Sigmoid colon (tissue), 7 donors: ENCODE results near the gene HADHA. TPM values are rescaled to one million over a fixed set of nuclear protein-coding genes. Genes with fewer than 3 reads are reported as not detected.

Experiments
- DNase-seq: peaks from one replicate; pipeline ENCODE4 v3.0.0-alpha.2; 2019
- H3K27ac ChIP-seq, 4 donors: fragments of 200-600 bp; sonication (generic); one replicate each; pipeline ENCODE4 v1.5.1; 2016 to 2019; ENCODE audit warnings: mild to moderate bottlenecking in 1 of 4
- H3K27me3 ChIP-seq, 3 donors: fragments of 200-600 bp; sonication (generic); one replicate each; pipeline ENCODE4 v1.5.1; 2019; ENCODE audit warnings: mild to moderate bottlenecking in 1 of 3
- H3K36me3 ChIP-seq, 4 donors: fragments of 200-600 bp; sonication (generic); one replicate each; pipeline ENCODE4 v1.5.1; 2016 to 2019
- H3K4me1 ChIP-seq, 4 donors: fragments of 200-600 bp; sonication (generic); one replicate each; pipeline ENCODE4 v1.5.1; 2017 to 2019
- H3K4me3 ChIP-seq, 4 donors: fragments of 200-600 bp; sonication (generic); one replicate each; pipeline ENCODE4 v1.5.1; 2017 to 2019; ENCODE audit warnings: mild to moderate bottlenecking in 2 of 4, moderate library complexity in 1 of 4
- H3K9me3 ChIP-seq, 4 donors: fragments of 200-600 bp in 3 of 4; sonication (generic) in 3 of 4; one replicate each; pipeline versions ENCODE4 v1.5.1 to v1.6.1; 2013 to 2019
- EP300 ChIP-seq, 4 donors: sonication (generic); formaldehyde crosslinking; IDR thresholded peaks; one replicate each; pipeline ENCODE4 v1.6.1; 2017; ENCODE audit warnings: antibody characterized with exemption in 4 of 4
- POLR2A ChIP-seq, 2 donors: fragments of 450-650 bp; IDR thresholded peaks; one replicate each; pipeline ENCODE4 v1.6.1; 2016; ENCODE audit warnings: antibody characterized with exemption in 2 of 2, mild to moderate bottlenecking in 2 of 2, moderate library complexity in 2 of 2
- POLR2AphosphoS5 ChIP-seq, 4 donors: sonication (generic); formaldehyde crosslinking; IDR thresholded peaks; one replicate each; pipeline ENCODE4 v1.6.1; 2017; ENCODE audit warnings: antibody characterized with exemption in 4 of 4
- WGBS, 2 donors: extraction: QIAGEN DNeasy Blood & Tissue Kit; methylation state at CpG; one replicate each; pipeline ENCODE4 v1.1.7; 2013; 5-methylcytosine and 5-hydroxymethylcytosine counted together
- intact Hi-C: fragments of 100-400 bp; cut with DNase I; formaldehyde crosslinking; loops from one replicate; pipeline ENCODE4 v1.15.1; 2023
- polyA plus RNA-seq, 3 donors: library from polyadenylated mRNA; stranded (reverse); fragments of 200-250 nt; gene quantifications; one replicate each; pipeline ENCODE4 v1.2.3, GENCODE V29; 2013
- total RNA-seq, 4 donors: library from RNA; depleted of rRNA; stranded (reverse); fragments of >200 nt; gene quantifications; one replicate each; pipeline ENCODE4 v1.1.0, GENCODE V29; 2016
- TF ChIP-seq, protein P1 (sequence below), 4 experiments: fragments of 450-650 bp in 3 of 4; fragments of 200-600 bp in 1 of 4; IDR thresholded peaks; one replicate each; pipeline ENCODE4 v1.5.1; 2016 to 2019; ENCODE audit warnings: antibody characterized with exemption in 4 of 4, mild to moderate bottlenecking in 3 of 4, moderate library complexity in 2 of 4
- donor health status: healthy with polysubstance abuse.
- donor health status: Bipolar disorder and iron deficiency.
- donor health status: healthy.

HADHA gene
- total RNA-seq (100 to 1,000 TPM; 110 to 137 (median 118) TPM), polyA plus RNA-seq (100 to 1,000 TPM in 2 of 3 donors, 10 to 100 TPM in 1; 96.7 to 148 (median 126) TPM)

DNA sequence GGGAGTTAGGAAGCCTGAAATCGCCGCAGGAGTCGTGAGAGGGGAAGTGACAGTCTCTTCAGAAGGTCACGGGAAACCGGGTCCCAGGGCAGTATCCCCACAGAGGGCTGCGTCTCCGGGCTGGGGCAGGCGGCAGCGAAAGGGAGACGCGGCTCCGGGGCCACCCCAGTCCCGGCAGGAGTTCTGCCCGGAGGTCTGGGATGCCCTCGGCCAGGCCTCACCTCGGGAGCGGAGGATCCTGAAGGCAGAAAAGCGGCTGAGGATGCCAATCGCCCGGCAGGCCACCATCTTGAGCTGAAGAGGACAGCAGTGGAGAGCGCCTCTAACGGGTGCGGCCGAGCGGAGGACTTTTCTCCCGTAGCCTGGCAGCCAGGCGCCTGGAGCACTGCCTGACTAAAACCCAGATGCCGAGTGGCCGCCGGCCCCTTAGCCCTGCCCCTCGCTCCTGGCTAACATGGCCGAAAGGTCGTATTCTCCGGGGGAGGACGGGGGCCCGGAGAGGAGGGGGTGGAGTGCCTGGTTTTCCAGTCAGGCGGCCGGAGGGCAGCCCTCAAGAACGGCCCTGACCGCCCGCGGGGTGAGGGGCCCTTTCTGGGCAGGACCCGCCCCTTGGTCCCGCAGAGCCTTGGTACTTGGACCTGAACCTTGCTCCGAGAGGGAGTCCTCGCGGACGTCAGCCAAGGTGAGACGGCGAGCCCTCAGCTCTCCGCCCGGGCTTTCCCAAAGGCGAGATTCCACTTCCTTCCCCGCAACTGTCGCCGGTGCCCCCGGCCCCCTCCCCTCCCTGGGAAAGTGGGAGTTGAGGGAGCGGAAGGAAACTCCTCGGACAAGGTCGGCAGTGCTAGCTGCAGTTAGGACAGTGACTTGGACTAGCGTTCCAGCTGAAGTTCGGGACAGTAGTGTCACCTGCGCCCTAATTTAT is at the start of gene HADHA, which contains the start of gene HADHB:
HADHA (minus strand) TSS at position 324 of the 922 bp plus-strand sequence; CDS start at position 288, 36 bp downstream.
HADHB (plus strand) TSS at position 631 of the 922 bp plus-strand sequence. CDS start 9,316 bp downstream, outside the sequence.
- Histone ChIP-seq H3K27ac (peak within 1 kb of the TSS; percentile 91 to 96 (median 95)), H3K9me3 (no peaks in the 10 kb centered on the region), H3K36me3 (no peaks in the 10 kb centered on the region), H3K4me3 (peak within 1 kb of the TSS; percentile 80 to 94 (median 86)), H3K4me1 (peaks cover 0 to 58% (median 47%) of the 10 kb centered on the region in 4 donors), H3K27me3 (no peaks in the 10 kb centered on the region)
- TF ChIP-seq POLR2AphosphoS5 (IDR thresholded peaks at IDR 0.05) (peak; percentile 81 to 90 (median 86)), EP300 (IDR thresholded peaks at IDR 0.05) (peak in 1 of 4 donors; percentile 27), POLR2A (IDR thresholded peaks at IDR 0.05) (peak; percentile 36 to 51)
- TF ChIP-seq, protein P1, sequence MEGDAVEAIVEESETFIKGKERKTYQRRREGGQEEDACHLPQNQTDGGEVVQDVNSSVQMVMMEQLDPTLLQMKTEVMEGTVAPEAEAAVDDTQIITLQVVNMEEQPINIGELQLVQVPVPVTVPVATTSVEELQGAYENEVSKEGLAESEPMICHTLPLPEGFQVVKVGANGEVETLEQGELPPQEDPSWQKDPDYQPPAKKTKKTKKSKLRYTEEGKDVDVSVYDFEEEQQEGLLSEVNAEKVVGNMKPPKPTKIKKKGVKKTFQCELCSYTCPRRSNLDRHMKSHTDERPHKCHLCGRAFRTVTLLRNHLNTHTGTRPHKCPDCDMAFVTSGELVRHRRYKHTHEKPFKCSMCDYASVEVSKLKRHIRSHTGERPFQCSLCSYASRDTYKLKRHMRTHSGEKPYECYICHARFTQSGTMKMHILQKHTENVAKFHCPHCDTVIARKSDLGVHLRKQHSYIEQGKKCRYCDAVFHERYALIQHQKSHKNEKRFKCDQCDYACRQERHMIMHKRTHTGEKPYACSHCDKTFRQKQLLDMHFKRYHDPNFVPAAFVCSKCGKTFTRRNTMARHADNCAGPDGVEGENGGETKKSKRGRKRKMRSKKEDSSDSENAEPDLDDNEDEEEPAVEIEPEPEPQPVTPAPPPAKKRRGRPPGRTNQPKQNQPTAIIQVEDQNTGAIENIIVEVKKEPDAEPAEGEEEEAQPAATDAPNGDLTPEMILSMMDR (IDR thresholded peaks at IDR 0.05) = peak in 3 of 4 experiments; percentile 4 to 34 (median 19)
- 0 to 1% methylated on average over 63 of the region's 63 CpGs for WGBS, 2 donors
- intact Hi-C loops = loop anchor here (2.0 to 5.0 kb wide), 3 partner anchors 54 to 103 kb away; partner anchors contain the start of genes ADGRF3 and SELENOI
- DNase-seq = peak; percentile 95

DNA sequence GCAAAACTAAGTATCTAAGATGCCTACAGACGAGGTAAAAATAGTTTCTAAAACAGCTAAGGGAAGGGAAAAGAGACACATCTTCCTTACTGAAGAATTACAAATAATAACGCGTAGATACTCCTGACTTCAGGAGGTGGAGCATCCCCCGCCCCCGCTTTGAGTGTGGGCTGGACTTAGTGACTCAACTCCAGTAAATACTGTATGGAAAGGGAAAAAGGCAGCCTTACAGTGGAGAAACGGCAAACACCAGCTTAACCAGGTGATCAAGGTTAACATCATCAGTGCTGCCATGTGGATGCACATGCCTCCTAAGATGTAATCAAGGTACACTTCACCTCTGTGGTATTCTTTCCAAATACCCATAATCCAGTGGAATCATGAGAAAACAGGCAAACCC is 48.2 kb upstream of the HADHA start:
- peaks cover 0 to 31% (median 11%) of the 10 kb centered on the region in 4 donors for H3K36me3 ChIP-seq
- WGBS, 2 donors = 75 to 83% methylated on average over 6 of the region's 6 CpGs
- H3K27me3 ChIP-seq = no peaks in the 10 kb centered on the region
- H3K4me3 ChIP-seq = no peak overlapping the region
- intact Hi-C loops = no loop called here
- TF ChIP-seq POLR2A (IDR thresholded peaks at IDR 0.05) = no peak
- TF ChIP-seq POLR2AphosphoS5 (IDR thresholded peaks at IDR 0.05) = no peak
- no peak for TF ChIP-seq EP300 (IDR thresholded peaks at IDR 0.05)
- TF ChIP-seq, protein P1 (IDR thresholded peaks at IDR 0.05) = no peak
- H3K4me1 ChIP-seq = peaks cover 0 to 1% (median 0%) of the 10 kb centered on the region in 4 donors
- no peaks in the 10 kb centered on the region for H3K9me3 ChIP-seq
- no peak for DNase-seq
- no peak overlapping the region for H3K27ac ChIP-seq

DNA sequence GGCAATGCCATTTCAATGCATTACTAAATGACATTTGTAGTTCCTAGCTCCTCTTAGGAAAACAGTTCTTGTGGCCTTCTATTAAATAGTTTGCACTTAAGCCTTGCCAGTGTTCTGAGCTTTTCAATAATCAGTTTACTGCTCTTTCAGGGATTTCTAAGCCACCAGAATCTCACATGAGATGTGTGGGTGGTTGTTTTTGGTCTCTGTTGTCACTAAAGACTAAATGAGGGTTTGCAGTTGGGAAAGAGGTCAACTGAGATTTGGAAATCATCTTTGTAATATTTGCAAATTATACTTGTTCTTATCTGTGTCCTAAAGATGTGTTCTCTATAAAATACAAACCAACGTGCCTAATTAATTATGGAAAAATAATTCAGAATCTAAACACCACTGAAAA is 45.6 kb upstream of the HADHA start:
- Histone ChIP-seq H3K9me3 (no peaks in the 10 kb centered on the region), H3K36me3 (peaks cover 0 to 56% (median 18%) of the 10 kb centered on the region in 4 donors), H3K27me3 (no peaks in the 10 kb centered on the region), H3K4me1 (no peaks in the 10 kb centered on the region), H3K4me3 (no peak overlapping the region), H3K27ac (no peak overlapping the region)
- DNase-seq = no peak
- 45 to 85% methylated on average over 1 of the region's 1 CpG for WGBS, 2 donors
- TF ChIP-seq POLR2AphosphoS5 (IDR thresholded peaks at IDR 0.05) = no peak
- TF ChIP-seq EP300 (IDR thresholded peaks at IDR 0.05) = no peak
- TF ChIP-seq, protein P1 (IDR thresholded peaks at IDR 0.05) = no peak
- no peak for TF ChIP-seq POLR2A (IDR thresholded peaks at IDR 0.05)
- intact Hi-C loops = no loop called here

DNA sequence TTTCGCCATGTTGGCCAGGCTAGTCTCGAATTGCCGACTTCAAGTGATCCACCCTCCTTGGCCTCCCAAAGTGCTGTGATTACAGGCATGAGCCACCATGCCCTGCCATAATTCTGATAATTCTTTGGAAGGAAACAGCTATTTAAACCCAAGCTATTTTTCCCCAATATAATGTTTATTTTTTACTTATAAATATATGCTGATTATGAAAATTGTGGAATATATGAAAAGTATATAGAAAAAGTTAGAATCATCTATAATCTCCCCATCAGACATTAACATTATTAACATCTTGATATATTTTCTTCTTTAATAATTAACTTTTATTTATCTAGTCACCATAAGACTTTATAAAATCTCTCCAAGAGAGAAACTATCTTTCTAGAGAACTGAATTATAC is 41.5 kb upstream of the HADHA start:
- no peak for DNase-seq
- intact Hi-C loops = no loop called here
- 95 to 98% methylated on average over 3 of the region's 3 CpGs for WGBS, 2 donors

More for the DNA sequence above, 41.5 kb upstream of the HADHA start:
- Histone ChIP-seq H3K4me1 (no peaks in the 10 kb centered on the region), H3K27me3 (no peaks in the 10 kb centered on the region), H3K36me3 (peaks cover 12 to 95% (median 34%) of the 10 kb centered on the region in 4 donors), H3K4me3 (no peak overlapping the region), H3K9me3 (no peaks in the 10 kb centered on the region), H3K27ac (no peak overlapping the region)
- no peak for TF ChIP-seq POLR2AphosphoS5 (IDR thresholded peaks at IDR 0.05)
- TF ChIP-seq, protein P1 (IDR thresholded peaks at IDR 0.05) = no peak
- no peak for TF ChIP-seq EP300 (IDR thresholded peaks at IDR 0.05)
- TF ChIP-seq POLR2A (IDR thresholded peaks at IDR 0.05) = no peak
